Endothelial cell of umbilical vein (primary cell): ENCODE data around the gene RAD51B. TPM values are rescaled to one million over a fixed set of nuclear protein-coding genes. Genes with fewer than 3 reads are reported as not detected.

ENCODE experiments used
- BruUV-seq: library from RNA; stranded (reverse); fragments of 400-500 nt; replicated peaks from 2 replicates; lab custom pipeline; 2021; lab: Mats Ljungman, UMichigan
- CTCF ChIA-PET: fragments of 300-600, 350-600 bp; sonication (Branson Sonifier 250); formaldehyde crosslinking; loops from one replicate; lab custom pipeline; 2021; ENCODE audit warnings: antibody characterized with exemption, inconsistent platforms; lab: Charles Lee
- POLR2A ChIA-PET: fragments of 300-600, 350-600 bp; sonication (Branson Sonifier 250); formaldehyde crosslinking; loops from one replicate; lab custom pipeline; 2021; ENCODE audit warnings: antibody characterized with exemption, inconsistent platforms; lab: Charles Lee
- DNase-seq: peaks from one replicate; pipeline ENCODE4 v3.0.0-alpha.2; 2011; ENCODE audit warnings: low read depth, low spot score
- FAIRE-seq: peaks from 2 replicates; lab custom pipeline; 2011; peaks lifted over from hg19 to GRCh38; lab: Jason Lieb, UNC
- H2AFZ ChIP-seq: 2 replicates; pipeline ENCODE4 v1.6.0; 2012; ENCODE audit warnings: low read depth, low read length, control low read depth, inconsistent platforms
- H3K27ac ChIP-seq: 2 replicates; pipeline ENCODE4 v1.5.1; 2011; ENCODE audit warnings: low read depth, mild to moderate bottlenecking, control low read depth, low read length, moderate library complexity; ENCODE audit not compliant: insufficient read depth
- H3K27me3 ChIP-seq, 2 experiments: 2 replicates each; pipeline versions ENCODE4 v1.6.0 to v1.6.1; 2011; ENCODE audit warnings: low read length in 2 of 2, mixed read lengths in 1 of 2; ENCODE audit not compliant: control insufficient read depth in 2 of 2, insufficient read depth in 2 of 2
- H3K36me3 ChIP-seq, 2 experiments: 2 replicates in 1 of 2; 3 replicates in 1 of 2; pipeline ENCODE4 v1.5.1; 2011; ENCODE audit warnings: low read length in 2 of 2, mild to moderate bottlenecking in 1 of 2, moderate library complexity in 1 of 2; ENCODE audit not compliant: control insufficient read depth in 2 of 2, insufficient read depth in 2 of 2; ENCODE audit errors: extremely low read depth in 1 of 2
- H3K4me1 ChIP-seq: 3 replicates; pipeline ENCODE4 v1.5.1; 2011; ENCODE audit warnings: mild to moderate bottlenecking, low read length; ENCODE audit not compliant: control insufficient read depth, insufficient read depth; ENCODE audit errors: extremely low read depth
- H3K4me2 ChIP-seq: 2 replicates; pipeline ENCODE4 v1.6.1; 2011; ENCODE audit warnings: low read length, control low read depth, mixed read lengths; ENCODE audit not compliant: insufficient read depth
- H3K4me3 ChIP-seq, 3 experiments: fragments of 200-600 bp in 1 of 3; sonication (generic), shearing (Covaris generic) in 1 of 3; replicated peaks in 1 of 3; 2 replicates each; pipeline ENCODE4 v1.5.1; 2011 to 2016; ENCODE audit warnings: control low read depth in 3 of 3, low read length in 3 of 3, mild to moderate bottlenecking in 2 of 3, inconsistent platforms in 1 of 3, low read depth in 1 of 3, moderate library complexity in 1 of 3; ENCODE audit not compliant: insufficient read depth in 1 of 3
- H3K79me2 ChIP-seq: 2 replicates; pipeline ENCODE4 v1.6.0; 2012; ENCODE audit warnings: low read length, inconsistent platforms; ENCODE audit not compliant: control insufficient read depth, insufficient read depth
- H3K9ac ChIP-seq: replicated peaks from 2 replicates; pipeline ENCODE3; 2011; ENCODE audit warnings: low read length, control low read depth; ENCODE audit not compliant: insufficient read depth; ENCODE audit errors: extremely low read depth
- H3K9me1 ChIP-seq: replicated peaks from 3 replicates; pipeline ENCODE4 v1.6.0; 2011; ENCODE audit warnings: mild to moderate bottlenecking, low read length; ENCODE audit not compliant: control insufficient read depth, insufficient read depth; ENCODE audit errors: extremely low read depth
- H3K9me3 ChIP-seq: replicated peaks from 2 replicates; pipeline ENCODE4 v1.5.1; 2012; ENCODE audit warnings: low read length, inconsistent platforms; ENCODE audit not compliant: control insufficient read depth, insufficient read depth
- H4K20me1 ChIP-seq: replicated peaks from 2 replicates; pipeline ENCODE3; 2011; ENCODE audit warnings: mild to moderate bottlenecking, low read length; ENCODE audit not compliant: control insufficient read depth, insufficient read depth; ENCODE audit errors: extremely low read depth
- CTCF ChIP-seq, 2 donors: IDR thresholded peaks; 1 replicate in 1 of 2; 2 replicates in 1 of 2; pipeline ENCODE4 v1.5.1; 2011; ENCODE audit warnings: low read length in 2 of 2, mild to moderate bottlenecking in 2 of 2, moderate library complexity in 2 of 2, control low read depth in 1 of 2, inconsistent platforms in 1 of 2, low read depth in 1 of 2; ENCODE audit not compliant: insufficient read depth in 1 of 2; ENCODE audit errors: extremely low read depth in 1 of 2
- EZH2 ChIP-seq: IDR thresholded peaks from 2 replicates; pipeline ENCODE4 v1.6.1; 2012; ENCODE audit warnings: borderline replicate concordance, low read depth, mild to moderate bottlenecking, moderate library complexity, low read length, inconsistent platforms; ENCODE audit not compliant: severe bottlenecking
- FOS ChIP-seq: IDR thresholded peaks from 2 replicates; pipeline ENCODE4 v1.6.1; 2011; ENCODE audit warnings: mild to moderate bottlenecking, low read length, moderate library complexity, borderline replicate concordance; ENCODE audit not compliant: insufficient read depth
- GATA2 ChIP-seq: IDR thresholded peaks from 2 replicates; pipeline ENCODE4 v1.7.0; 2011; ENCODE audit warnings: low read depth, mild to moderate bottlenecking, moderate library complexity, mixed read lengths, low read length; ENCODE audit not compliant: insufficient read length, insufficient read depth
- JUN ChIP-seq: IDR thresholded peaks from 2 replicates; pipeline ENCODE4 v1.6.1; 2011; ENCODE audit warnings: borderline replicate concordance, low read depth; ENCODE audit not compliant: insufficient read length, insufficient read depth
- MAX ChIP-seq: IDR thresholded peaks from 2 replicates; pipeline ENCODE4 v1.6.1; 2011; ENCODE audit not compliant: insufficient read depth, insufficient read length
- MYC ChIP-seq: IDR thresholded peaks from one replicate; pipeline ENCODE4 v1.6.1; 2011; ENCODE audit warnings: mild to moderate bottlenecking, low read depth, low read length
- POLR2A ChIP-seq: IDR thresholded peaks from 2 replicates; pipeline ENCODE4 v1.6.1; 2012; ENCODE audit warnings: low read depth, mild to moderate bottlenecking, control low read depth, low read length
- POLR2AphosphoS5 ChIP-seq: IDR thresholded peaks from 2 replicates; pipeline ENCODE4 v1.6.1; 2012; ENCODE audit warnings: low read depth, mild to moderate bottlenecking, control low read depth, low read length, moderate library complexity; ENCODE audit not compliant: insufficient read depth
- dilution Hi-C: fragments of 300-500 bp; cut with MboI; formaldehyde crosslinking; loops from one replicate; pipeline ENCODE4 v1.15.0; 2019; ENCODE audit warnings: low sequenced_read_pairs; ENCODE audit not compliant: extremely low pct_ligation_motif_present
- intact Hi-C: fragments of 100-400 bp; cut with micrococcal nuclease; formaldehyde crosslinking; loops from one replicate; pipeline ENCODE4 v1.10.0; 2022
- polyA plus RNA-seq, 4 experiments: library from polyadenylated mRNA; depleted of rRNA in 3 of 4; stranded (reverse) in 3 of 4; unstranded in 1 of 4; fragments of >200 nt; gene quantifications; 2 replicates each; pipeline versions ENCODE4 v1.2.1 to v1.2.3, GENCODE V29; 2011 to 2012; ENCODE audit warnings: missing spikeins in 1 of 4
- total RNA-seq: library from RNA; stranded (reverse); gene quantifications from 2 replicates; pipeline ENCODE4 v1.2.3, GENCODE V29; 2021

Gene RAD51B
- total and polyA plus RNA-seq, 2 donors (not counting 3 experiments of a cell fraction or from before 2014, with no cell fraction given) = 3.9 to 19.0 TPM

GRCh38 chr14:68226523-68226922 lies 406.9 kb downstream of the RAD51B start:
- H3K36me3 ChIP-seq = no peaks in the 10 kb centered on the region
- FAIRE-seq (no peak), DNase-seq (no peak)
- H3K79me2 ChIP-seq = no peaks in the 10 kb centered on the region
- no peak for TF ChIP-seq JUN
- no peaks in the 10 kb centered on the region for H4K20me1 ChIP-seq
- no peaks in the 10 kb centered on the region for H3K9me3 ChIP-seq
- no peaks in the 10 kb centered on the region for H3K27me3 ChIP-seq
- CTCF ChIA-PET = no interaction called here
- POLR2A ChIA-PET = no interaction called here
- H3K4me3 ChIP-seq = no peak overlapping the region
- no peak overlapping the region for H3K9ac ChIP-seq
- intact Hi-C loops (no loop called here), dilution Hi-C loops (no loop called here)
- peaks cover 11% of the 10 kb centered on the region for H3K4me1 ChIP-seq
- BruUV-seq = no TSS peak
- no peaks in the 10 kb centered on the region for H3K9me1 ChIP-seq
- no peak overlapping the region for H2AFZ ChIP-seq
- no peak overlapping the region for H3K4me2 ChIP-seq
- no peak overlapping the region for H3K27ac ChIP-seq

- no TSS peak for BruUV-seq
- ChIA-PET CTCF (interaction anchor here (0.9 to 1.7 kb wide), 7 partner anchors 10 to 565 kb away, joined by 3 to 7 read pairs (median 5); partner anchors contain the start of gene ZFP36L1), POLR2A (no interaction called here)
- H3K36me3 ChIP-seq = no peaks in the 10 kb centered on the region
- H2AFZ ChIP-seq = no peak overlapping the region
- no peak overlapping the region for H3K27ac ChIP-seq
- no peak overlapping the region for H3K9ac ChIP-seq
- H3K9me1 ChIP-seq = no peaks in the 10 kb centered on the region
- DNase-seq (no peak), FAIRE-seq (no peak)
- H3K4me2 ChIP-seq = no peak overlapping the region
- H4K20me1 ChIP-seq = no peaks in the 10 kb centered on the region
- no peaks in the 10 kb centered on the region for H3K27me3 ChIP-seq
- H3K9me3 ChIP-seq = no peaks in the 10 kb centered on the region
- dilution Hi-C loops (no loop called here), intact Hi-C loops (no loop called here)
- TF ChIP-seq MAX (no peak), POLR2A (no peak), POLR2AphosphoS5 (no peak), EZH2 (no peak), GATA2 (no peak), JUN (no peak), FOS (no peak), MYC (no peak), CTCF (IDR thresholded peaks at IDR 0.05; ENCODE audit: extremely low read depth in 1 of 2, insufficient read depth in 1 of 2, low read depth in 1 of 2, low read length in 2 of 2) (no peak)
- peaks cover 30% of the 10 kb centered on the region for H3K4me1 ChIP-seq
- H3K4me3 ChIP-seq = no peak overlapping the region
- no peaks in the 10 kb centered on the region for H3K79me2 ChIP-seq
Measured at GRCh38 chr14:68228656-68229055, 409.1 kb downstream of the RAD51B start.
